ENCODE results near the gene RELN. TPM values are rescaled to one million over a fixed set of nuclear protein-coding genes. Genes with fewer than 3 reads are reported as not detected.

The RELN gene
- total RNA-seq, 1 donor from 2014 or later: not detected

GRCh38 chr7:103987451-103987850 lies 2.0 kb downstream of the RELN start:
- DNase-seq (ENCODE audit: low spot score): no peak
- no peaks in the 10 kb centered on the region for H3K36me3 Mint-ChIP-seq (ENCODE audit: low read depth)
- intact Hi-C loops (cut with micrococcal nuclease): loop anchor here (5.0 kb wide), 1 partner anchor 540 kb away; the partner anchor contains the start of gene SLC26A5
- H3K9me3 Mint-ChIP-seq: no peaks in the 10 kb centered on the region
- H3K4me1 Mint-ChIP-seq (ENCODE audit: low read depth): peaks cover 6% of the 10 kb centered on the region
- H3K27me3 Mint-ChIP-seq (ENCODE audit: low read depth): peaks cover 53% of the 10 kb centered on the region
- no peak overlapping the region for H3K27ac Mint-ChIP-seq
- no peak overlapping the region for H3K4me3 Mint-ChIP-seq (ENCODE audit: low read depth)

- Mint-ChIP-seq H3K4me1 (ENCODE audit: low read depth) (peaks cover 6% of the 10 kb centered on the region), H3K4me3 (ENCODE audit: low read depth) (no peak overlapping the region), H3K27ac (no peak overlapping the region), H3K27me3 (ENCODE audit: low read depth) (peaks cover 40% of the 10 kb centered on the region), H3K36me3 (ENCODE audit: low read depth) (no peaks in the 10 kb centered on the region), H3K9me3 (no peaks in the 10 kb centered on the region)
- no peak for DNase-seq (ENCODE audit: low spot score)
- intact Hi-C loops (cut with micrococcal nuclease): loop anchor here (5.0 kb wide), 1 partner anchor 538 kb away; the partner anchor contains the start of gene SLC26A5
These were observed 3.8 kb downstream of the RELN start for GRCh38 chr7:103985565-103986126.

GRCh38 chr7:103984050-103984449 lies 5.4 kb downstream of the RELN start:
- intact Hi-C loops (cut with micrococcal nuclease): no loop called here
- Mint-ChIP-seq H3K4me3 (ENCODE audit: low read depth) (no peak overlapping the region), H3K4me1 (ENCODE audit: low read depth) (no peaks in the 10 kb centered on the region), H3K9me3 (no peaks in the 10 kb centered on the region), H3K27ac (no peak overlapping the region), H3K27me3 (ENCODE audit: low read depth) (peaks cover 34% of the 10 kb centered on the region), H3K36me3 (ENCODE audit: low read depth) (no peaks in the 10 kb centered on the region)
- no peak for DNase-seq (ENCODE audit: low spot score)

- no peaks in the 10 kb centered on the region for H3K9me3 Mint-ChIP-seq
- intact Hi-C loops (cut with micrococcal nuclease): no loop called here
- no peak for DNase-seq (ENCODE audit: low spot score)
- H3K27me3 Mint-ChIP-seq (ENCODE audit: low read depth): peaks cover 28% of the 10 kb centered on the region
- no peaks in the 10 kb centered on the region for H3K4me1 Mint-ChIP-seq (ENCODE audit: low read depth)
- no peak overlapping the region for H3K4me3 Mint-ChIP-seq (ENCODE audit: low read depth)
- H3K27ac Mint-ChIP-seq: no peak overlapping the region
- no peaks in the 10 kb centered on the region for H3K36me3 Mint-ChIP-seq (ENCODE audit: low read depth)
These were observed 6.1 kb downstream of the RELN start for GRCh38 chr7:103983201-103983977.

GRCh38 chr7:103981003-103981423 lies 8.4 kb downstream of the RELN start:
- no peak overlapping the region for H3K4me3 Mint-ChIP-seq (ENCODE audit: low read depth)
- intact Hi-C loops (cut with micrococcal nuclease): no loop called here
- peaks cover 14% of the 10 kb centered on the region for H3K27me3 Mint-ChIP-seq (ENCODE audit: low read depth)
- no peaks in the 10 kb centered on the region for H3K4me1 Mint-ChIP-seq (ENCODE audit: low read depth)
- H3K9me3 Mint-ChIP-seq: no peaks in the 10 kb centered on the region
- DNase-seq (ENCODE audit: low spot score): no peak
- no peak overlapping the region for H3K27ac Mint-ChIP-seq
- H3K36me3 Mint-ChIP-seq (ENCODE audit: low read depth): no peaks in the 10 kb centered on the region

- H3K9me3 Mint-ChIP-seq: no peaks in the 10 kb centered on the region
- H3K27ac Mint-ChIP-seq: no peak overlapping the region
- no peak overlapping the region for H3K4me3 Mint-ChIP-seq (ENCODE audit: low read depth)
- no peaks in the 10 kb centered on the region for H3K36me3 Mint-ChIP-seq (ENCODE audit: low read depth)
- no peaks in the 10 kb centered on the region for H3K27me3 Mint-ChIP-seq (ENCODE audit: low read depth)
- DNase-seq (ENCODE audit: low spot score): no peak
- no peaks in the 10 kb centered on the region for H3K4me1 Mint-ChIP-seq (ENCODE audit: low read depth)
- intact Hi-C loops (cut with micrococcal nuclease): no loop called here
These were observed 16.6 kb downstream of the RELN start for GRCh38 chr7:103972779-103973434.

GRCh38 chr7:103967401-103967800 lies 22.1 kb downstream of the RELN start:
- intact Hi-C loops (cut with micrococcal nuclease): no loop called here
- H3K9me3 Mint-ChIP-seq: no peaks in the 10 kb centered on the region
- H3K27ac Mint-ChIP-seq: no peak overlapping the region
- H3K36me3 Mint-ChIP-seq (ENCODE audit: low read depth): no peaks in the 10 kb centered on the region
- no peak overlapping the region for H3K4me3 Mint-ChIP-seq (ENCODE audit: low read depth)
- no peaks in the 10 kb centered on the region for H3K27me3 Mint-ChIP-seq (ENCODE audit: low read depth)
- no peak for DNase-seq (ENCODE audit: low spot score)
- H3K4me1 Mint-ChIP-seq (ENCODE audit: low read depth): no peaks in the 10 kb centered on the region

GRCh38 chr7:103966593-103967277 lies 22.7 kb downstream of the RELN start:
- H3K27me3 Mint-ChIP-seq (ENCODE audit: low read depth): no peaks in the 10 kb centered on the region
- H3K4me3 Mint-ChIP-seq (ENCODE audit: low read depth): no peak overlapping the region
- no peaks in the 10 kb centered on the region for H3K9me3 Mint-ChIP-seq
- H3K36me3 Mint-ChIP-seq (ENCODE audit: low read depth): no peaks in the 10 kb centered on the region
- H3K27ac Mint-ChIP-seq: no peak overlapping the region
- DNase-seq (ENCODE audit: low spot score): no peak
- intact Hi-C loops (cut with micrococcal nuclease): no loop called here
- H3K4me1 Mint-ChIP-seq (ENCODE audit: low read depth): no peaks in the 10 kb centered on the region

- Mint-ChIP-seq H3K4me1 (ENCODE audit: low read depth) (no peaks in the 10 kb centered on the region), H3K27me3 (ENCODE audit: low read depth) (no peaks in the 10 kb centered on the region), H3K9me3 (no peaks in the 10 kb centered on the region), H3K36me3 (ENCODE audit: low read depth) (no peaks in the 10 kb centered on the region), H3K27ac (no peak overlapping the region), H3K4me3 (ENCODE audit: low read depth) (no peak overlapping the region)
- intact Hi-C loops (cut with micrococcal nuclease): no loop called here
- no peak for DNase-seq (ENCODE audit: low spot score)
These were observed 25.2 kb downstream of the RELN start for GRCh38 chr7:103964269-103964668.

- Mint-ChIP-seq H3K9me3 (no peaks in the 10 kb centered on the region), H3K36me3 (ENCODE audit: low read depth) (no peaks in the 10 kb centered on the region), H3K4me1 (ENCODE audit: low read depth) (peaks cover 2% of the 10 kb centered on the region), H3K4me3 (ENCODE audit: low read depth) (no peak overlapping the region), H3K27me3 (ENCODE audit: low read depth) (no peaks in the 10 kb centered on the region), H3K27ac (no peak overlapping the region)
- DNase-seq (ENCODE audit: low spot score): no peak
- intact Hi-C loops (cut with micrococcal nuclease): no loop called here
These were observed 27.4 kb downstream of the RELN start for GRCh38 chr7:103962070-103962469.

- Mint-ChIP-seq H3K4me1 (ENCODE audit: low read depth) (peaks cover 2% of the 10 kb centered on the region), H3K4me3 (ENCODE audit: low read depth) (no peak overlapping the region), H3K36me3 (ENCODE audit: low read depth) (no peaks in the 10 kb centered on the region), H3K9me3 (no peaks in the 10 kb centered on the region), H3K27ac (no peak overlapping the region), H3K27me3 (ENCODE audit: low read depth) (peaks cover 2% of the 10 kb centered on the region)
- no peak for DNase-seq (ENCODE audit: low spot score)
- intact Hi-C loops (cut with micrococcal nuclease): no loop called here
These were observed 31.1 kb downstream of the RELN start for GRCh38 chr7:103958284-103958818.

- H3K36me3 Mint-ChIP-seq (ENCODE audit: low read depth): no peaks in the 10 kb centered on the region
- H3K9me3 Mint-ChIP-seq: no peaks in the 10 kb centered on the region
- H3K4me3 Mint-ChIP-seq (ENCODE audit: low read depth): no peak overlapping the region
- H3K27me3 Mint-ChIP-seq (ENCODE audit: low read depth): peaks cover 2% of the 10 kb centered on the region
- no peak for DNase-seq (ENCODE audit: low spot score)
- no peak overlapping the region for H3K27ac Mint-ChIP-seq
- intact Hi-C loops (cut with micrococcal nuclease): no loop called here
- H3K4me1 Mint-ChIP-seq (ENCODE audit: low read depth): peaks cover 2% of the 10 kb centered on the region
These were observed 33.5 kb downstream of the RELN start for GRCh38 chr7:103955985-103956384.
